Measurements from ENCODE around the gene FAM209B. TPM values are rescaled to one million over a fixed set of nuclear protein-coding genes. Genes with fewer than 3 reads are reported as not detected.

Gene FAM209B
- total and polyA plus RNA-seq, 9 donors = 0.22 to 0.37 (median 0.31) TPM; not detected in 6

GRCh38 chr20:56580226-56580625 is 47.2 kb downstream of the FAM209B start:
- no peaks in the 10 kb centered on the region for H3K36me3 ChIP-seq
- no peak overlapping the region for H3K4me3 ChIP-seq
- 85 to 87% (median 86%) methylated on average over 12 of the region's 12 CpGs for WGBS, 3 donors
- no peak overlapping the region for H3K27ac ChIP-seq
- intact Hi-C loops (cut with DNase I) = no loop called here
- H3K27me3 ChIP-seq = no peaks in the 10 kb centered on the region
- no peaks in the 10 kb centered on the region for H3K4me1 ChIP-seq (ENCODE audit: insufficient read depth)
- no peak for TF ChIP-seq CTCF (IDR thresholded peaks at IDR 0.05)
- no peak for TF ChIP-seq POLR2A (IDR thresholded peaks at IDR 0.05)
- TF ChIP-seq EP300 (IDR thresholded peaks at IDR 0.05) = no peak
- H3K9me3 ChIP-seq = no peaks in the 10 kb centered on the region
- no peak for DNase-seq

GRCh38 chr20:56581701-56582100 is 48.7 kb downstream of the FAM209B start:
- intact Hi-C loops (cut with DNase I) = no loop called here
- Histone ChIP-seq H3K4me3 (no peak overlapping the region), H3K9me3 (no peaks in the 10 kb centered on the region), H3K36me3 (no peaks in the 10 kb centered on the region), H3K27me3 (no peaks in the 10 kb centered on the region), H3K27ac (no peak overlapping the region), H3K4me1 (ENCODE audit: insufficient read depth) (no peaks in the 10 kb centered on the region)
- no peak for DNase-seq
- TF ChIP-seq POLR2A (IDR thresholded peaks at IDR 0.05) (no peak), EP300 (IDR thresholded peaks at IDR 0.05) (no peak), CTCF (IDR thresholded peaks at IDR 0.05) (no peak)
- WGBS, 3 donors = 46 to 64% (median 53%) methylated on average over 2 of the region's 2 CpGs

GRCh38 chr20:56582542-56582941 is 49.5 kb downstream of the FAM209B start:
- Histone ChIP-seq H3K27ac (no peak overlapping the region), H3K36me3 (no peaks in the 10 kb centered on the region), H3K4me3 (no peak overlapping the region), H3K27me3 (no peaks in the 10 kb centered on the region), H3K9me3 (no peaks in the 10 kb centered on the region), H3K4me1 (ENCODE audit: insufficient read depth) (no peaks in the 10 kb centered on the region)
- WGBS, 3 donors = 53 to 71% (median 57%) methylated on average over 4 of the region's 4 CpGs
- TF ChIP-seq POLR2A (IDR thresholded peaks at IDR 0.05) (no peak), EP300 (IDR thresholded peaks at IDR 0.05) (no peak), CTCF (IDR thresholded peaks at IDR 0.05) (no peak)
- no peak for DNase-seq
- intact Hi-C loops (cut with DNase I) = no loop called here

DNA sequence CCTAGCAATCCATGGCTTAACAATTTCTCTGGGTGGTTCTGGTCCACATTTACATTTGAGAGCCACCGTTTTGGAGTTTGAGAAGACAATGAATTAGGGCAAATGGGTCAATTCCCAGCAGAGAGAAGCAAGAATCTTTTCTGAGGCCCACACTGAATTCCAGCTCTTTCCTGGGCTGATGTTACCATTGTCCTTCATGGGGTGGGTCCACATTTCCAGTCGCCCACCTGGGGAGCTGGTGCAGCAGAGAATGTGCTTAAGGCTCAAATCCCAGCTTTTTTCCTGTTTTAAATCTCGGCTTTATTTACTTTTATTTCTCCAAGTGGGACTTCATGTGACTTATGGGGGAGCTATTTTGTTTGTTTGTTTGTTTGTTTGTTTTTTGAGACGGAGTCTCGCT is 51.9 kb downstream of the FAM209B start:
- no peak for DNase-seq
- no peak overlapping the region for H3K27ac ChIP-seq
- H3K4me3 ChIP-seq = no peak overlapping the region
- H3K36me3 ChIP-seq = no peaks in the 10 kb centered on the region
- WGBS, 3 donors = 72 to 85% (median 78%) methylated on average over 5 of the region's 5 CpGs
- TF ChIP-seq CTCF (IDR thresholded peaks at IDR 0.05) (no peak), EP300 (IDR thresholded peaks at IDR 0.05) (no peak), POLR2A (IDR thresholded peaks at IDR 0.05) (no peak)
- no peaks in the 10 kb centered on the region for H3K4me1 ChIP-seq (ENCODE audit: insufficient read depth)
- H3K9me3 ChIP-seq = no peaks in the 10 kb centered on the region
- intact Hi-C loops (cut with DNase I) = no loop called here
- no peaks in the 10 kb centered on the region for H3K27me3 ChIP-seq

Other genes with a start within 250 kb of the FAM209B start
- 100 to 1,000 TPM in 5 of 7 donors, 10 to 100 TPM in 2; 61.5 to 135 (median 120) TPM for gene FAM210B, start 174.3 kb upstream of the FAM209B start, total RNA-seq
- gene FAM210B, start 174.3 kb upstream of the FAM209B start, polyA plus RNA-seq = 100 to 1,000 TPM in 1 of 2 donors, 10 to 100 TPM in 1; 94.4 to 148 TPM
- gene AURKA, start 141.0 kb upstream of the FAM209B start, total RNA-seq = 1 to 10 TPM; 2.2 to 10.0 (median 3.5) TPM
- gene AURKA, start 141.0 kb upstream of the FAM209B start, polyA plus RNA-seq = 1 to 10 TPM; 2.5 to 3.2 TPM
- gene CSTF1, start 140.6 kb upstream of the FAM209B start, total RNA-seq = 10 to 100 TPM; 23.8 to 41.5 (median 31.8) TPM
- gene CSTF1, start 140.6 kb upstream of the FAM209B start, polyA plus RNA-seq = 10 to 100 TPM; 15.5 to 40.7 TPM
- gene CASS4, start 121.0 kb upstream of the FAM209B start, total RNA-seq = 1 to 10 TPM; 1.0 to 6.9 (median 2.5) TPM
- 1 to 10 TPM; 1.2 to 3.1 TPM for gene CASS4, start 121.0 kb upstream of the FAM209B start, polyA plus RNA-seq
- gene RTF2, start 64.6 kb upstream of the FAM209B start, total RNA-seq = 10 to 100 TPM; 32.3 to 91.0 (median 85.2) TPM
- 100 to 1,000 TPM in 1 of 2 donors, 10 to 100 TPM in 1; 90.7 to 128 TPM for gene RTF2, start 64.6 kb upstream of the FAM209B start, polyA plus RNA-seq
- under 1 TPM in 1 of 7 donors, not detected in 6; 0.27 TPM for gene FAM209A, start 8.5 kb upstream of the FAM209B start, total RNA-seq
- under 1 TPM in 1 of 2 donors, not detected in 1; 0.18 TPM for gene FAM209A, start 8.5 kb upstream of the FAM209B start, polyA plus RNA-seq
- gene TFAP2C, start 96.1 kb downstream of the FAM209B start, total RNA-seq = 1 to 10 TPM in 4 of 7 donors, under 1 TPM in 3; 0.23 to 7.7 (median 1.1) TPM
- gene TFAP2C, start 96.1 kb downstream of the FAM209B start, polyA plus RNA-seq = under 1 TPM; 0.18 TPM